ENCODE data around the gene TMPRSS15.

- TF ChIP-seq CTCF (IDR thresholded peaks at IDR 0.05): no peak
- TF ChIP-seq EZH2 (IDR thresholded peaks at IDR 0.05): no peak
- TF ChIP-seq EZH2phosphoT487 (IDR thresholded peaks at IDR 0.05): no peak
These were observed 134.7 kb downstream of the TMPRSS15 start for GRCh38 chr21:18268906-18269305.
